Forelimb muscle (tissue), 1 donor: ENCODE results near the gene CCNJL. TPM values are rescaled to one million over a fixed set of nuclear protein-coding genes. Genes with fewer than 3 reads are reported as not detected.

Experiments
- DNase-seq: peaks from one replicate; pipeline ENCODE4 v3.0.0-alpha.2; 2013; ENCODE audit warnings: low read depth
- polyA plus RNA-seq: library from polyadenylated mRNA; unstranded; fragments of 120-200 nt; gene quantifications from one replicate; pipeline ENCODE4 v1.2.1, GENCODE V29; 2013; ENCODE audit not compliant: insufficient read length

CCNJL gene
- polyA plus RNA-seq, 1 donor: 4.8 TPM

DNA sequence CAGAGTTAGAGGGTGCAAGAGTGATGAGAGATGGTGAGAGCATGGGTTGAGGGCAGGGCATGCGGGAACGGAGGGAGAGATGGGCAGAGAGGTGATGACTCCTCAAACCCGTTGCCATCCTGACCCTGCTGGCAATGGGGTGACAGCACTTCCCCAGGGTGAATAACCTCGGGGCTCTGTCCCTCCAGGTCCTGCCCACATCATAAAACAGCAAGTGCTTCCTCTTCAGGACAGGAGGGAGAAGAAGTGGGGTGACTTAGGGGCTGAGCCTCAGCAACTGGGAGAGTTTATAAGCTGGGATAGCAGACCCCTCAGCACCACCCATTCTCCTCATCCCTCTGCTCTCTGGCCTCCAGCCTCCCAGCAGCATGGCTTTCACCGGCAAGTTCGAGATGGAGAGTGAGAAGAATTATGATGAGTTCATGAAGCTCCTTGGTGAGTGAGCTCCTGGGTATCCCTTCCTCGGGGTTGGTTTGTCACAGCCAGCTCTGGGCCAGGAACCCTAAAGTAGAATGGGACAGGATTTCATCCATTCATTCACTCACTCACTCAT is 83.1 kb downstream of the CCNJL start, which contains the start of gene FABP6:
Gene FABP6, plus strand, starts transcription at position 317 of the 553 bp plus-strand sequence. Its CDS starts 52 bp downstream, at position 369.
- no peak for DNase-seq

DNA sequence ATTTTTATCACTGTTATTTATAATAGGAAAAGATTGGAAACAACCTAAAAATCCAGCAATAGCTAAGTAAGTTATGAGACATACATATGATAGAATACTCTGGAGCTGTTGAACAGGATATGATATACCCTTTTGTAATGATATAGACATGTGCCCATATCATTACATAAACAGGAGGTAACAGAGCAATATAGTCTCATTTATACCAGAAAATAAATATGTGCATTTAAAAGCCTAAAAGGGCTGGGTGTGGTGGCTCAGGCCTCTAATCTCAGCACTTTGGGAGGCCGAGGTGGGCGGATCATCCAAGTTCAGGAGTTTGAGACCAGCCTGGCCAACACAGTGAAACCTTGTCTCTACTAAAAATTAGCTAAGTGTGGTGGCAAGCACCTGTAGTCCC is 85.4 kb downstream of the CCNJL start:
- DNase-seq: no peak

DNA sequence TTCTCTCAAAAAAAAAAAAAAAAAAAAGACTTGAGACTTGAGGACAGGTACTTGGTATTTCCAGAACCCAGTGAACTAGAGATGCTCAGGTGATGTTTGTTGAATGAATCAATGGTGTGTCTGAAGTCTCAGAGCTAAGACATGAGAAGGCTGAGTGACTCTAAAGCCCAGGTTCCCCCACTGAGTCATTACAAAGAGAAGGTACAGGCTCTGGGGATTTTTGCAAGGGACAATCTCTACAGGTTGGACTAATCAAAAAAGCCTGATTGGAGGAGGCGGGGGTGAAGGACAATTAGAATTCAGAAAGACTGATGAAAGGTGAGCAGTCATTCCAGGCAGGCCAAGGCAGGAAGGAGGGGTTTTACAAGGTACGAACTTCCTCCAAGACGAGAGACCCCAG is 91.3 kb downstream of the CCNJL start:
- DNase-seq: no peak

DNA sequence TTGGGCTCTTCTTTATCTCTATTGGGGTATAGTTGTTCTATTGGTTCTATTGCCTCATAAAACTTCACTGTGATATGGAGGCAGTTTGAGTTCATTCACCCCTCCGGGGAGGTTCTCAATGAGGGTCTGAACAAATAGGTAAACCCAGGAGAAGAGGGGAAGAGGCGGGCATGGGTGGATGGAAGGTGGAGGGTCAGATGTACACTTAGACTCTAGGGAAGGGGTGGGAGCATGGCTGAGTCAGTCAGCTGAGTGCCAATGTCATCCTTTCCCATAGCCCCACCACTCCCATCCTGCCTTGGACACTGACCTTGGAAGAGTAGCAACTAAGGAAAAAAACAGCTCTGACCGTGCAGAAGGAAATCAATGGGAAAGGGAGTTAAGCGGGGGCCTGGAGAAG is 93.0 kb downstream of the CCNJL start:
- no peak for DNase-seq

DNA sequence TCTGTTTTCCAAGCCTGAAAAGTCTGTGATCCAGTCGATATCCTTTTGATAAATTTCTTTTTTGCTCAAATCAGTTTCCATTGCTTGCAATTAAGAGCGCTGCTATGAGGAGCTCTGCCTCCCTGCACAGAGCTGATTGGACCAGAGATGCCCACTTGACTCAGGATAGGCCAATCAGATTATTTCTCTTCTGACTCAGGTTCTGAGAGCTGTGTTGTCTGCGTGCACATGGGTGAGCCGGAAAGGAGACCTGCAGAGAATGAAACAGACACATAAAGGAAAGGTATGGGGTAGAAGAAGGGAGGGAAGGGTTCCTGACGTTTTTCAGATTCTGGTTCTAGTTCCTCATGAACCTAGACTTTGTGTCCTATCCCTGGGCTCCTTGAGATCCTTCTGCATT is 98.8 kb downstream of the CCNJL start:
- DNase-seq: no peak

DNA sequence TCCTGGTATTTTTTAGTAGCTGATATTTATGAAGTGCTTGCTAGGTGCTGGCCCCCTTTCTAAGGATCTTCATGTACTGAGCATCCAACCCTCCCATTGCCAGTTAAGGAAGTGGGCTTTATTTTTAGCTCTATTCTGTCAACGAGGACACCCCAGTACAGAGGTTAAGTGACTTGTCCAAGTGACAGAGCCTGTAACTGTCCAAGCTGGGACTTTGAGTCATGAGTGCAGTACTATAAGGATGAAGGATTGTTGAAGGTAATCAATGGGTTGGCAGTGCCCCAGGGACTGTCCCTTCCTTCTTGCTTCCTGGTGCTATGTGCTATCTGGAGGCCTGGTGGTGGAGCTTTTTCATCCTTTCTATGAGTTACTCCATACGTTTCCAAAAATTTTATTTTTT is 101.0 kb downstream of the CCNJL start:
- DNase-seq: no peak

DNA sequence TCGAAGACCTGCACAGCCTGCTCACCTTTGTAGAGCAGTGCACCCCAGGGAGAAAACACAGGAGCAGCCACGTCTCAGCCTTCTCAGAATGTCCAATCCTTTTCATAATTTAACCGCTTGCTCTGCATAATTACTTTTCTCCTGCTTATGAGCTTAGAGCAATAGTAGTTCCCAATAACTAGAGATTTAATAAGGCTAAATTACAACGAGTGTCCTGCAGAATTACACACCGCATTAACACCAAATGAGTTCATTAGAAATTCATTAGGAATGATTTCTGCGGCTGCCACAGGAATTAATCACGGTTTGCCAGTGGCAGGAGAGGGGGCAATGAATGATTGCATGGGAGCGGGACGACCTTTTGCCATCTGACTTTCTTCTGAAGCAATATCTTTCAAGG is 101.8 kb downstream of the CCNJL start:
- DNase-seq: no peak

DNA sequence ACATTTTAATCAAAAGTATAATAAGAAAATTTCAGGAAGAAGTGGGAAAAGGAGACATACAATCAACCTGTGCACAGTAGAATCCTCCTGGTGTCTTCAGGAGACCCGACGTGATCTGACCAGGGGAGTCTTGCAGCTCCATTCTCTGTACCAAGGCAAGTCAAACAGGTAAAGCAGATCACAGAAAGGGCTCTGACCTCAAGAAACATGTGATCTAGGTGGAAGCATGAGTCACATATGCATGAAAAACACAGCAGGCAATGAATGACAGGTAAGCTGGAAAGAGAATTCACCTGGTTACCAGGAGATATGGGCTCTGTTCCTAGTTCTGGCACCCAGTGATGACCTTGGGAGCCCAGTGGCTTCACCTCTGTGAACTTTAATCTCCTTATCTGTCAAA is 102.4 kb downstream of the CCNJL start:
- no peak for DNase-seq

DNA sequence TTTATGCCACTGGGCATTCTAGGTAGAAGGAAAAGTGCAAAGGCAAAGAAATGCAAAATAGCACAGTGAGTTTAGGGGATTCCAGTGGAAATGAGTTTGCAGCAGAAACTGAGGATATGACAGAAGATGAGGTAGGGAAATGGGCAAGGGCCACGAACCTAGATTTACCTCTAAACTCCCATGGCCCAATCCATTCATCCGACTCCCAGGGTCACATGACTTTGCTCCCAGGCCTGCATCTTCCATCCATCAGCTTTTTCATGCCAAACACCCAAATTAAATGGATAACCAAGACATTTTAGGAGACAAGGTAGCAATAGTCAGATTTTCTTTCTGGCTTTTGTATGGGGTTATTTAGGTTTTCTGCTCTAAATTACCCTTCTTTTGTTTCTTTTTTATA is 105.3 kb downstream of the CCNJL start:
- DNase-seq: no peak

Other genes starting within 250 kb of the CCNJL start
- 14.1 TPM for gene PWWP2A, start 193.1 kb downstream of the CCNJL start, polyA plus RNA-seq
- 0.24 TPM for gene FABP6, start 83.1 kb downstream of the CCNJL start, polyA plus RNA-seq
- gene C1QTNF2, start 58.1 kb upstream of the CCNJL start, polyA plus RNA-seq: 19.8 TPM
- gene FAM200C, start 87.5 kb upstream of the CCNJL start, polyA plus RNA-seq: 10.9 TPM
- 42.7 TPM for gene SLU7, start 106.5 kb upstream of the CCNJL start, polyA plus RNA-seq
- 26.3 TPM for gene PTTG1, start 109.3 kb upstream of the CCNJL start, polyA plus RNA-seq